GM20000 (cell line): ENCODE results near the gene MRRF.
A peak's percentile ranks its signal among the peaks of the same experiment; 100 is the strongest.

Source experiments
- DNase-seq: peaks from one replicate; pipeline ENCODE4 v3.0.0; 2012; ENCODE audit warnings: low spot score
- TF ChIP-seq, protein P1 (sequence below): IDR thresholded peaks from 2 replicates; pipeline ENCODE4 v1.5.1; 2012; ENCODE audit warnings: mild to moderate bottlenecking, control low read depth; ENCODE audit errors: extremely low read depth, missing control alignments

The MRRF gene, protein sequence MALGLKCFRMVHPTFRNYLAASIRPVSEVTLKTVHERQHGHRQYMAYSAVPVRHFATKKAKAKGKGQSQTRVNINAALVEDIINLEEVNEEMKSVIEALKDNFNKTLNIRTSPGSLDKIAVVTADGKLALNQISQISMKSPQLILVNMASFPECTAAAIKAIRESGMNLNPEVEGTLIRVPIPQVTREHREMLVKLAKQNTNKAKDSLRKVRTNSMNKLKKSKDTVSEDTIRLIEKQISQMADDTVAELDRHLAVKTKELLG

DNA sequence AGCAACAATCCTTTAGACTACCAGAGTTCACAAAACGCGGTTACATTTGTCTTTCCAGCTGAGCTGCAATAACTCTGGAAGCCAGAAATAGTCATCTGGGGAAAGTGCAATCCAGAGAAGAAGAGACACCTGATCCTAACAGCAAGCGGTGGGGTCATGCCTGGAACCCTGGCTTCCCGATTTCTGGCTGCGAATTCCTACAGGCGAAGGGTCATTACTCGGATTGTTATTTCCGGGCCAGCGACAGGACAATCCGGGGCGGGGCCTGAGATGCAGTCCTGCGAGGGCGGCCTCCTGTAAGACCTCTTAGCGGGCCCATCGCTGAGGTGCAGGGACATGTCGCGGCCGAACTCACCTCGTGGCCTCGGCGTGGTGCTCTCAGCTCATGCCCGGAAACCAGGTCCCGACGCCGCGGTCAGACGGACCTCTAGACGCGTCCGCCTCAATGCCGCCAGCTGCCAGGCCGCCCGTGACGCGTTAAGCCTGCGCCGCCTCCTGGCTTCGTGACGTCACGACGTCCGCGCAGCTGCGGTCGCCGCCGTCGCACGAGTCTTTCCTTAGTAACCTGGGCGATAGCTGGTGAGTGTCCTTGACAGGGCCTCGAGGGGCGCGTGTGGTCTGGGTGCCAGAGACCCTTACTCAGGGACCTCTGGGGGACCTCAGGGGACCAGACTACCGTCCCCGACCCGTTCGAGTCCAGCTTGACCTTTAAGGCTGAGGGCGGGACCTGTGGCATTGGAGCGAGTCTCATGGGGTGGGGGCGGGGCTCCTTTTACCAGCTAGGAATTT lies at the start of gene MRRF, which contains the start of gene RBM18:
MRRF (plus strand) TSS at position 523 of the 789 bp plus-strand sequence. CDS start 6,010 bp downstream, outside the sequence.
RBM18 (minus strand) TSS at position 481 of the 789 bp plus-strand sequence. CDS start 3,348 bp downstream, outside the sequence.
- peak; percentile 87 for DNase-seq
- TF ChIP-seq, protein P1, sequence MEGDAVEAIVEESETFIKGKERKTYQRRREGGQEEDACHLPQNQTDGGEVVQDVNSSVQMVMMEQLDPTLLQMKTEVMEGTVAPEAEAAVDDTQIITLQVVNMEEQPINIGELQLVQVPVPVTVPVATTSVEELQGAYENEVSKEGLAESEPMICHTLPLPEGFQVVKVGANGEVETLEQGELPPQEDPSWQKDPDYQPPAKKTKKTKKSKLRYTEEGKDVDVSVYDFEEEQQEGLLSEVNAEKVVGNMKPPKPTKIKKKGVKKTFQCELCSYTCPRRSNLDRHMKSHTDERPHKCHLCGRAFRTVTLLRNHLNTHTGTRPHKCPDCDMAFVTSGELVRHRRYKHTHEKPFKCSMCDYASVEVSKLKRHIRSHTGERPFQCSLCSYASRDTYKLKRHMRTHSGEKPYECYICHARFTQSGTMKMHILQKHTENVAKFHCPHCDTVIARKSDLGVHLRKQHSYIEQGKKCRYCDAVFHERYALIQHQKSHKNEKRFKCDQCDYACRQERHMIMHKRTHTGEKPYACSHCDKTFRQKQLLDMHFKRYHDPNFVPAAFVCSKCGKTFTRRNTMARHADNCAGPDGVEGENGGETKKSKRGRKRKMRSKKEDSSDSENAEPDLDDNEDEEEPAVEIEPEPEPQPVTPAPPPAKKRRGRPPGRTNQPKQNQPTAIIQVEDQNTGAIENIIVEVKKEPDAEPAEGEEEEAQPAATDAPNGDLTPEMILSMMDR: no peak

DNA sequence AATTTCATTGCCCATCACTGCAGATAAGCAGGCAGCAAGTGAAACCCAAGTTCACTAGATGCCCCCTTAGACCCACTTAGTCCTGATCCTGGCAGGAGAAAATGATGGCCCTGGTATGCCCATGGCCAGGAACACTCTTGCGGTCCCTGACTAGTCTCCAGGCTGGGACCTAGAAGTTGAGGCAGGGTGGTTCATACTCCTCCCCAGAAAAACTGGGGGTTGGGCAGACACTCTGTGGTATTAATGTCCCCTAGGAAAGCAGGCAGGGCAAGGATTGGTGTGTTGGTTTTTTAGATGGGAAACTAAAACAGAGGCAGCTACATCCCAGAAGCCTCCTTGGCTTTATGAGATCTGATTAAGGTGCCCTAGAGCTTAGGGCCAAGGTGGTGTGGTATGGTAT lies 49.0 kb upstream of the MRRF start:
- DNase-seq: no peak
- TF ChIP-seq, protein P1: no peak

DNA sequence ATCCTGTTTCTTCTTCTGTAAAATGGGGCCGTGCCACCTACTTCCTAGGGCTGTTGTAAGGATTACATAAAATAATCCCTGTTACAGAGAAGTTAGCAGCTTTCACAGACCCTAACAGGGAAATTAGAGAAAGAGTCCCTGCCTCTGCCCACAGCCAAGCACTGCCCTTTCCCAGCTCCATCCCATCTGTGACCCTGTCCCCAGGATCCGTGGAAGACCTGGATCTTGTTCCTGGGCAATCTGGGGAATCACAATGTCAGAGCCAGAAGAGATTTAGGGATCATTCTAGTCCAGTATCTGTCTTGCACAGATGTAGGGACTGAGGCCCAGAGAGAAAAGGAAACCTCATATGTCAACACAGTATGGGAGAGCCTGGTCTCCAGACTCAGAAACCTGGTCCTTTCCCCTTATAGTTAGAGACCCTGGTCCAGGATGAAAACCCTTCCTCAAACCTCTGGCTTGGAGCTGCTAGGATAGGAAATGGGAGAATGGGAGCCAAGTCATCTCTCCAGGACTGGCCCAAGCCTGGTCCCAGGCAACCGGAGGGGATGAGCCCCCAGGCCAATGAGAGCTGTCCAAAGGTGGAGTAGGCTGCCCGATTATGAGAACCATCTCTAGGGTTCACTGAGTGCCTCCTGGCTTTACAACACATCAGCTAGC lies 48.4 kb upstream of the MRRF start:
- TF ChIP-seq, protein P1: no peak

DNA sequence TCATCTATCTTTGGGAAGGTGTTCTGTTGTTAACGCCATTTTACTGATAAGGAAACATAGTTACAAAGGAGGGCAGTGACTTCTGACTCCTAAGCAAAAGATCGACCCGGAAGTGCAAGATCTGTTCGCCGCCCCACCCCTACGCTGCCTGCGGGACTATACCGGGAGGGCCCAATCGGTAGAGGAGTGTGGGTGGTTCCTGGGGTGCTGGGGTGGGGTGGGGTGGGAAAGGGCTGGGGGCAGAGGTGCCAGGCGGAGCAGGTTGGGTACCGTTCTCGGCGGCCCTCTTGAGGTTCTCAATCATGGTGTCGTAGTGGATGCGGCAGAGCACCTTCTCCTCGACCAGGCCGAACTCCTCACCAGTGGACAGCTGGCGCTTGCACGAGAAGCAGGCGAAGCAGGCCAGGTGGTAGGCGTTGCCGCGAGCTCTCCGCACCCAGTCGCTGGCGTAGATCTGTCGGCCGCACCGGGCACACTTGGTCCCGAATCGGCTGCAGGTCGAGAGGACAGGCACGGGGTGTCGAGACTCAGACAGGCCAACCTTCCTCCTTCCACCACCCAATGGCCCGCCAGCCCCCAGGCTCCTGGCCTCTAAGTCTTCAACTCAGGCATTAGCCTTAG lies 47.8 kb upstream of the MRRF start:
- TF ChIP-seq, protein P1: no peak
- no peak for DNase-seq

More for the DNA sequence above, 48.4 kb upstream of the MRRF start:
- DNase-seq: no peak

DNA sequence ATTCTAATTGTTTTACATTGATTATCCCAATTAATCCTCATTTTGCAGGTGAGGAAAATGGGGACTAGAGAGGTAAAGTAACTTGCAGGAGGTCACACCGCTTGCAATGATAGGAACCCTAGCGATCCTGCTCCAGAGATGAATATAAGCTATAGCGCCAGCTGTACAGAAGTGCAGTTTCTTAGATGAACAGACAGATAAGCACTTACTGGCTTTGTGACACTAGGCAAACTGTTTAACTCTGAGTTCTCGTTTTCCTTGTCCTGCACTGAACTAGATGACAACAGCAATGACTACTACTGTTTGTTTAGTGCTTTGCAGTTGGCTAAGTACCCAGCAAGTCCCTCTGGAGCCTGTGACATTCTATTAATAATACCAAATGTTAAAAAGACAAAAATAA lies 47.0 kb upstream of the MRRF start:
- TF ChIP-seq, protein P1: no peak
- no peak for DNase-seq

DNA sequence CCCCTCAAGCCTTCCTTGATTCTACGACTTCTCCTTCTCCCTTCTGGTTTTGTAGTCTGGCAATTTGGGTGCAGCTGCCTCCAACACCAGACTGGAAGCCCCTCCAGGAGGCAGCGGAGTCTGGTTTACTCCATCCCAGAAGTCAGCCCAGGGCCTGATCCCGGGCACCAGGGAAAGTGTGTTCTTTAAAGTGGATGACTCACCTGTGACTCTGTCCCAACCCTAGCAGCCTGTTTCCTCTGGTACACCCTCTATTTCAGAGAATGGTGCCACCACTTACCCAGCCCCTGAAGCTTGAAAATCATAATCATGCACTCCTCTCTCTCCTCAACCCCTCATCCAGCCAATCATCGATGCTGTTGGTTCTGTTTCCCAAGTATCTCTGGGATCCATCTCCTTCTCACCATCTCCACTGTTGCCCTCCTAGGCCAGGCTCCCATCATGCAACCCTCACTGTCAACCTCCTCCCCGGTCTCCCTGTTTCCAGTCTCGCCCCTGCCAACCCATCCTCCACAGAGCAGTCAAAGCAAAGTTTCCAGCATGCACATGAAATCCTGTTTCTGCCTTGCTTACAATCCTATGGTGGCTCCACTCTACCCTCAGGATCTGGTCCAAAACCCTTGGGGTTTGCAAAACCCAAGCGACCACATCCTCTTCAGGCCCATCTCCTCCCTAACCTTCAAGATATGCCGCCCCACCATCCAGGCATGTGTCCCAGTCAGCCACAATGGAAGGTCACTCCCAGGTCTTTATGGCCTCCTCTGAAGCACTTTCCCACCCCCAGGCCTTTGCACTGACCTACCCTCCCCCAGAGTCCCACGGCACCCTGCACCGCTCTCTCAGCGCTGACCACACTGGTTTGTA lies 46.4 kb upstream of the MRRF start:
- TF ChIP-seq, protein P1: no peak
- no peak for DNase-seq
